HuH-7 (cell line): Measurements from ENCODE around the gene IL6R.

ENCODE experiments used
- DNase-seq: peaks from one replicate; pipeline ENCODE4 v3.0.0; 2011; ENCODE audit warnings: low spot score

IL6R gene

DNA sequence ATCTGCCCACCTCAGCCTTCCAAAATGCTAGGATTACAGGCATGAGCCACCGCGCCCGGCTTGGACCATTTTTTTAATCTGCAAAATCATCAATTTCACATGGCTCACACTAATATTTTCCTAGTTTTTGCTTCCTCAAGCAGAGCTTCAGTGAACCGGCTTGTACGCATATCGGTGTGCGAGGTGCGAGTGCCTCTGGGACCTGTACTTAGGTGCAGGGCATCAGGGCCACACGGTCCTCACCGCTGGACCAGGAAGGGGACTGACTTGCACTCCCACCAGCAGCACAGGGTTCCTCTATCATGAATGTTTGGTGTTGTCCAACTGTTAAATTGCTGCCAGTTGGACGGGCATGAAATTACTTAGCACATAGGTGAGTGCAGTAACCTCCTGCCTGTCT, 112.5 kb downstream of the IL6R start:
- DNase-seq: no peak
